Measurements from ENCODE around the gene WWP2.

WWP2 gene

GRCh38 chr16:69796285-69797118 is 34.4 kb downstream of the WWP2 start:
- peak; percentile 85 for TF ChIP-seq CTCF (IDR thresholded peaks at IDR 0.05)

- peak; percentile 22; the same call in 1 of the 2 replicates for TF ChIP-seq CTCF (IDR thresholded peaks at IDR 0.05)
Observed at GRCh38 chr16:69798466-69798865, 36.3 kb downstream of the WWP2 start.

- TF ChIP-seq CTCF (IDR thresholded peaks at IDR 0.05): no peak
Observed at GRCh38 chr16:69799611-69800031, 37.5 kb downstream of the WWP2 start.

GRCh38 chr16:69804297-69804696 is 42.2 kb downstream of the WWP2 start:
- TF ChIP-seq CTCF (IDR thresholded peaks at IDR 0.05): no peak

- TF ChIP-seq CTCF (IDR thresholded peaks at IDR 0.05): no peak
Observed at GRCh38 chr16:69812688-69813014, 50.5 kb downstream of the WWP2 start.

DNA sequence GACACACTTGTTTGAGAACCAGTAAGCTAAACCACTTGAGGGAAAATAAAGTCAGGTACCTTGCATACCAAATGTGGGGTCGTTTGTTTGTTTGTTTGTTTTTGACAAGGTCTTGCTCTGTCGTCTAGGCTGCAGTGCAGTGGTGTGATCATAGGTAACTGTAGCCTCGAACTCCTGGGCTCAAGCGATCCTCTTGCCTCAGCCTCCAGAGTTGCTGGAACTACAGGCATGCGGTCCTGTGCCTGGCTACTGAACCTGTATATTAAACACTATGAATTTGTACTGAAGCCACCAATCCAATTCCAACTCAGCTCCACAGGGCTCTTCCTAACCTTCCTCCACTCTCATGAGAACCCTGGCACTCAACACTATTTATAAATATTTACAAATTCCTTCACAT is 51.9 kb downstream of the WWP2 start:
- TF ChIP-seq CTCF (IDR thresholded peaks at IDR 0.05): no peak

DNA sequence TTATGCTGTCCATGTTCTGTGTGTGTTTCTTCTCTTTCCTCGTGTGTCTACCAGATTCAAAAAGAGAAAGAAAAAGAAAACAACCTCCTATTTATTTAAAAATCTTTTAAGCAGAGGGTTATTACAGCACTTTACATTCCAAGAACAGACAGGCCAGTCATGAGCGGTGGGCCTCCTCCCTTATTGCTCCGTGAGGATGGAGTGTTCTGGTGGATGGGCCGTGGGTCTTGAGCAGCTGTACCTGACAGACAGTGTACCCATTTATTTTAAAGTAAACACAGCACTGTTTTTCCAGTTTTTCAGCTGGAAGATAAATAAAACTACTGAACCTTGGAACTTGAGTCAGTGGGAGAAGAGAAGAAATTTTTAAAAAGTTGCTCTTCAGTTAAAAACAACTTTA is 52.4 kb downstream of the WWP2 start:
- no peak for TF ChIP-seq CTCF (IDR thresholded peaks at IDR 0.05)

DNA sequence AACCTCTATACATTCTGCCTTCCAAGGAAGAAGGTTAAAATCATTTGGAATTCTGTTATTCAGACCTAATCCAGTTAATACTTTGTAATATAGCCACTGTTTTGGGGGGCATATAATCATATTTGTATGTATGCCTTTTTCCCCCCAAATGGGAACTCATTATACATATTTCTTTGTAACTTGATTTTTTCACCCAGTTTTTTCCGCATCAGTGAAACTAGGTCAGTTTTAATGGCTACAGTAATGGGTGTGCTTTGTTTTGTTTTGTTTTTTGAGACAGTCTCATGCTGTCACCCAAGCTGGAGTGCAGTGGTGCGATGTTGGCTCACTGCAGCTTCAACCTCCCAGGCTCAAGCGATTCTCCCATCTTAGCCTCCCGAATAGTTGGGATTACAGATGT is 54.9 kb downstream of the WWP2 start:
- TF ChIP-seq CTCF (IDR thresholded peaks at IDR 0.05): no peak
